B cell (primary cell): ENCODE measurements around the gene ARMC12. TPM values are rescaled to one million over a fixed set of nuclear protein-coding genes. Genes with fewer than 3 reads are reported as not detected.

ENCODE experiments used
- ATAC-seq: fragments of 200-7000 bp; cut with Tn5 transposase; one replicate; pipeline ENCODE4 v1.10.0; 2021; ENCODE audit warnings: low read depth, mild to moderate bottlenecking, moderate number of reproducible peaks, moderate library complexity
- CTCF ChIA-PET: fragments of 350-600 bp; sonication (Branson Sonifier 250); formaldehyde crosslinking; loops from one replicate; lab custom pipeline; 2021; ENCODE audit warnings: antibody characterized with exemption, inconsistent platforms; lab: Charles Lee
- POLR2A ChIA-PET: fragments of 350-600 bp; sonication (Branson Sonifier 250); formaldehyde crosslinking; loops from one replicate; lab custom pipeline; 2021; ENCODE audit warnings: antibody characterized with exemption; lab: Charles Lee
- DNase-seq: peaks from one replicate; pipeline ENCODE4 v3.0.0; 2013
- H2AFZ ChIP-seq: 2 replicates; pipeline ENCODE4 v1.6.1; 2012; ENCODE audit warnings: mild to moderate bottlenecking, low read depth, low read length; ENCODE audit not compliant: insufficient read depth, poor library complexity, severe bottlenecking
- H3K27ac ChIP-seq, 2 donors: 1 replicate in 1 of 2; 2 replicates in 1 of 2; pipeline ENCODE4 v1.5.1; 2012 to 2013; ENCODE audit warnings: low read length in 2 of 2, mild to moderate bottlenecking in 2 of 2, moderate library complexity in 1 of 2
- H3K27me3 ChIP-seq, 4 experiments: fragments of 200-600 bp in 1 of 4; sonication (generic) in 1 of 4; replicated peaks in 1 of 4; 1 replicate in 2 of 4; 2 replicates in 2 of 4; pipeline versions ENCODE4 v1.6.1 to v1.7.0; 2013 to 2016; ENCODE audit warnings: low read length in 3 of 4, mild to moderate bottlenecking in 2 of 4, mixed read lengths in 1 of 4, moderate library complexity in 1 of 4; ENCODE audit not compliant: insufficient read depth in 4 of 4, control insufficient read depth in 3 of 4; ENCODE audit errors: control extremely low read depth in 1 of 4
- H3K36me3 ChIP-seq, 2 experiments: replicated peaks in 1 of 2; 1 replicate in 1 of 2; 2 replicates in 1 of 2; pipeline versions ENCODE4 v1.6.1 to v1.7.1; 2013; ENCODE audit warnings: low read length in 1 of 2; ENCODE audit not compliant: insufficient read depth in 2 of 2, control insufficient read depth in 1 of 2; ENCODE audit errors: control extremely low read depth in 1 of 2, extremely low read depth in 1 of 2
- H3K4me1 ChIP-seq, 2 donors: fragments of 200-600 bp in 1 of 2; sonication (generic) in 1 of 2; 1 replicate in 1 of 2; 2 replicates in 1 of 2; pipeline versions ENCODE4 v1.5.1 to v1.6.1; 2013 to 2017; ENCODE audit warnings: low read length in 2 of 2; ENCODE audit not compliant: control insufficient read depth in 2 of 2, insufficient read depth in 2 of 2
- H3K4me2 ChIP-seq: replicated peaks from 2 replicates; pipeline ENCODE3; 2012; ENCODE audit warnings: mild to moderate bottlenecking, low read depth, low read length; ENCODE audit not compliant: poor library complexity, severe bottlenecking
- H3K4me3 ChIP-seq, 5 experiments: fragments of 200-600 bp in 1 of 5; sonication (generic) in 1 of 5; 1 replicate in 3 of 5; 2 replicates in 2 of 5; pipeline versions ENCODE4 v1.5.1 to v1.7.0; 2011 to 2016; ENCODE audit warnings: low read length in 4 of 5, mild to moderate bottlenecking in 4 of 5, low read depth in 2 of 5, control low read depth in 1 of 5, moderate library complexity in 1 of 5; ENCODE audit not compliant: insufficient read depth in 1 of 5; ENCODE audit errors: control extremely low read depth in 1 of 5, extremely low read depth in 1 of 5
- H3K79me2 ChIP-seq: fragments of 200-600 bp; sonication (generic); one replicate; pipeline ENCODE4 v1.6.0; 2016; ENCODE audit warnings: low read length; ENCODE audit not compliant: control insufficient read depth, insufficient read depth
- H3K9ac ChIP-seq: fragments of 200-600 bp; sonication (generic); 2 replicates; pipeline ENCODE4 v1.6.1; 2017; ENCODE audit warnings: mild to moderate bottlenecking, low read length, moderate library complexity
- H3K9me3 ChIP-seq, 3 donors: one replicate each; pipeline versions ENCODE4 v1.6.1 to v1.7.1; 2013; ENCODE audit warnings: low read length in 2 of 3; ENCODE audit not compliant: control insufficient read depth in 2 of 3, insufficient read depth in 1 of 3; ENCODE audit errors: control extremely low read depth in 1 of 3
- H4K20me1 ChIP-seq: 2 replicates; pipeline ENCODE4 v1.6.0; 2012; ENCODE audit warnings: mild to moderate bottlenecking, low read length; ENCODE audit not compliant: insufficient read depth, control insufficient read depth, poor library complexity, severe bottlenecking
- H3K27ac Mint-ChIP-seq: one replicate; pipeline ENCODE4 v1.8.0; 2021; ENCODE audit warnings: mixed read lengths
- H3K27me3 Mint-ChIP-seq: one replicate; pipeline ENCODE4 v1.8.0; 2021; ENCODE audit warnings: mixed read lengths
- H3K4me1 Mint-ChIP-seq: one replicate; pipeline ENCODE4 v1.8.0; 2021; ENCODE audit warnings: mixed read lengths
- H3K4me3 Mint-ChIP-seq: one replicate; pipeline ENCODE4 v1.8.0; 2021; ENCODE audit warnings: mixed read lengths
- H3K9me3 Mint-ChIP-seq: one replicate; pipeline ENCODE4 v1.8.0; 2022; ENCODE audit warnings: mixed read lengths; ENCODE audit not compliant: insufficient read depth
- CTCF ChIP-seq: fragments of 200-600 bp; IDR thresholded peaks from one replicate; pipeline ENCODE4 v1.8.0; 2022; ENCODE audit warnings: antibody characterized with exemption, mild to moderate bottlenecking
- EZH2 ChIP-seq: IDR thresholded peaks from 2 replicates; pipeline ENCODE4 v1.6.1; 2012; ENCODE audit warnings: borderline replicate concordance, low read depth, mild to moderate bottlenecking, moderate library complexity, low read length; ENCODE audit not compliant: insufficient read depth, poor library complexity, severe bottlenecking
- WGBS: methylation state at CpG from one replicate; pipeline ENCODE4 v1.1.5; 2013; ENCODE audit warnings: missing lambda C conversion rate; ENCODE audit not compliant: insufficient coverage; 5-methylcytosine and 5-hydroxymethylcytosine counted together
- intact Hi-C: fragments of 100-400 bp; cut with micrococcal nuclease; formaldehyde crosslinking; loops from one replicate; pipeline ENCODE4 v1.10.0; 2022
- polyA plus RNA-seq: library from polyadenylated mRNA; depleted of rRNA; stranded (reverse); fragments of >200 nt; gene quantifications from 2 replicates; pipeline ENCODE4 v1.2.3, GENCODE V29; 2012
- total RNA-seq, 2 donors: library from RNA; stranded (reverse); fragments of 120-200 nt in 1 of 2; gene quantifications; 1 replicate in 1 of 2; 2 replicates in 1 of 2; pipeline versions ENCODE4 v1.2.3 to v1.2.4, GENCODE V29; 2013 to 2022

Gene ARMC12
- total and polyA plus RNA-seq, 2 donors (not counting 1 experiment from before 2014, with no cell fraction given): 0.52 to 2.8 TPM

GRCh38 chr6:35751594-35751993 lies 14.8 kb downstream of the ARMC12 start:
- TF ChIP-seq EZH2: no peak
- TF ChIP-seq CTCF: no peak
- intact Hi-C loops: no loop called here

GRCh38 chr6:35752330-35752729 lies 15.5 kb downstream of the ARMC12 start:
- POLR2A ChIA-PET: no interaction called here
- no peaks in the 10 kb centered on the region for H3K79me2 ChIP-seq
- H3K9me3 ChIP-seq: peaks cover 0 to 7% (median 6%) of the 10 kb centered on the region in 3 donors
- no peaks in the 10 kb centered on the region for H3K36me3 ChIP-seq
- H4K20me1 ChIP-seq: no peaks in the 10 kb centered on the region
- no peaks in the 10 kb centered on the region for H3K27me3 ChIP-seq
- 100% methylated on average over 3 of the region's 4 CpGs for WGBS
- H3K27ac Mint-ChIP-seq: no peak overlapping the region
- no peak for TF ChIP-seq CTCF
- TF ChIP-seq EZH2: no peak
- H3K4me1 ChIP-seq: peaks cover 0 to 2% of the 10 kb centered on the region in 2 donors
- intact Hi-C loops: no loop called here
- H3K27ac ChIP-seq: no peak overlapping the region
- no peak overlapping the region for H3K4me2 ChIP-seq
- CTCF ChIA-PET: interaction anchor here (0.7 kb wide), 1 partner anchor 172 kb away, joined by 3 read pairs; no protein-coding TSS in a partner anchor
- DNase-seq: no peak
- peaks cover under 1% of the 10 kb centered on the region for H3K4me1 Mint-ChIP-seq
- H3K4me3 Mint-ChIP-seq: no peak overlapping the region
- H2AFZ ChIP-seq: no peak overlapping the region
- no peak for ATAC-seq
- no peak overlapping the region for H3K9ac ChIP-seq
- no peaks in the 10 kb centered on the region for H3K27me3 Mint-ChIP-seq
- no peak overlapping the region for H3K4me3 ChIP-seq
- H3K9me3 Mint-ChIP-seq: peaks cover 7% of the 10 kb centered on the region

More at GRCh38 chr6:35751594-35751993, 14.8 kb downstream of the ARMC12 start:
- DNase-seq (no peak), ATAC-seq (no peak)
- no peak overlapping the region for H2AFZ ChIP-seq
- no peaks in the 10 kb centered on the region for H3K4me1 Mint-ChIP-seq
- ChIA-PET POLR2A (no interaction called here), CTCF (interaction anchor here (0.6 kb wide), 1 partner anchor 75 kb away, joined by 3 read pairs; no protein-coding TSS in a partner anchor)
- H3K79me2 ChIP-seq: no peaks in the 10 kb centered on the region
- H4K20me1 ChIP-seq: no peaks in the 10 kb centered on the region
- no peak overlapping the region for H3K27ac ChIP-seq
- H3K4me1 ChIP-seq: no peaks in the 10 kb centered on the region
- no peaks in the 10 kb centered on the region for H3K27me3 ChIP-seq
- 89% methylated on average over 4 of the region's 4 CpGs for WGBS
- peaks cover 9% of the 10 kb centered on the region for H3K9me3 Mint-ChIP-seq
- no peak overlapping the region for H3K4me3 ChIP-seq
- H3K36me3 ChIP-seq: no peaks in the 10 kb centered on the region
- no peak overlapping the region for H3K27ac Mint-ChIP-seq
- H3K27me3 Mint-ChIP-seq: no peaks in the 10 kb centered on the region
- no peak overlapping the region for H3K4me2 ChIP-seq
- H3K4me3 Mint-ChIP-seq: no peak overlapping the region
- peaks cover 0 to 9% (median 7%) of the 10 kb centered on the region in 3 donors for H3K9me3 ChIP-seq
- H3K9ac ChIP-seq: no peak overlapping the region
